Loucy (cell line): ENCODE results near the gene IMPG2.

Source experiments
- CTCF ChIP-seq: fragments of 200-600 bp; sonication (generic); conservative IDR thresholded peaks from 2 replicates; pipeline ENCODE4 v1.5.1; 2014; ENCODE audit warnings: mild to moderate bottlenecking, antibody characterized with exemption, low read length
- EZH2phosphoT487 ChIP-seq: fragments of 200-600 bp; IDR thresholded peaks from 2 replicates; pipeline ENCODE4 v1.6.1; 2018; ENCODE audit warnings: antibody characterized with exemption, mild to moderate bottlenecking, moderate library complexity, borderline replicate concordance

- TF ChIP-seq CTCF, result no peak
- TF ChIP-seq EZH2phosphoT487, result no peak
These were observed 16.5 kb downstream of the IMPG2 start for GRCh38 chr3:101303836-101304235.
